Stimulated activated CD4-positive, alpha-beta T cell treated with anti-CD3 and anti-CD28 coated beads, Interleukin-15, amount 100 ng/mL, for 48 hours (primary cell): ENCODE results near the gene SVBP.

ENCODE experiments used
- DNase-seq, 2 donors: peaks; one replicate each; pipeline ENCODE4 v3.0.0-alpha.2; 2020; ENCODE audit warnings: low read depth in 2 of 2

Gene SVBP

GRCh38 chr1:42765269-42765668, 51.9 kb downstream of the SVBP start:
- DNase-seq: no peak

GRCh38 chr1:42762269-42762668, 54.9 kb downstream of the SVBP start:
- no peak for DNase-seq

- no peak for DNase-seq
Measured at GRCh38 chr1:42761567-42761966, 55.6 kb downstream of the SVBP start.

- no peak for DNase-seq
Measured at GRCh38 chr1:42759114-42759513, 58.1 kb downstream of the SVBP start.

- no peak for DNase-seq
Measured at GRCh38 chr1:42758641-42759040, 58.6 kb downstream of the SVBP start.

GRCh38 chr1:42757892-42758275, 59.3 kb downstream of the SVBP start:
- no peak for DNase-seq
